ENCODE data around the gene SIDT1.

Gene SIDT1

GRCh38 chr3:113585720-113586119, 53.4 kb downstream of the SIDT1 start:
- H2AFZ ChIP-seq (ENCODE audit: low read depth, low read length): no peak overlapping the region
- H3K27me3 ChIP-seq (ENCODE audit: low read depth, low read length): no peaks in the 10 kb centered on the region; the same call in 1 of the 2 replicates
- no peaks in the 10 kb centered on the region for H3K79me2 ChIP-seq (ENCODE audit: low read length)
- H4K20me1 ChIP-seq (ENCODE audit: insufficient read depth, low read length): no peaks in the 10 kb centered on the region
- no peak overlapping the region for H3K27ac ChIP-seq (ENCODE audit: low read length)
- no peaks in the 10 kb centered on the region for H3K36me3 ChIP-seq (replicated peaks; ENCODE audit: low read depth, low read length)
- H3K4me2 ChIP-seq (ENCODE audit: low read length): no peak overlapping the region
- H3K9ac ChIP-seq (ENCODE audit: low read length): no peak overlapping the region
- no peak overlapping the region for H3K4me3 ChIP-seq (ENCODE audit: low read length)
- no peak for TF ChIP-seq CTCF (IDR thresholded peaks at IDR 0.05; ENCODE audit: low read depth, low read length)
- TF ChIP-seq EZH2phosphoT487 (IDR thresholded peaks at IDR 0.05; ENCODE audit: low read depth): no peak
- no peaks in the 10 kb centered on the region for H3K9me3 ChIP-seq (ENCODE audit: insufficient read depth, low read length)
- H3K4me1 ChIP-seq (ENCODE audit: low read length): no peaks in the 10 kb centered on the region

GRCh38 chr3:113588806-113589205, 56.5 kb downstream of the SIDT1 start:
- no peak overlapping the region for H2AFZ ChIP-seq (ENCODE audit: low read depth, low read length)
- no peaks in the 10 kb centered on the region for H3K9me3 ChIP-seq (ENCODE audit: insufficient read depth, low read length)
- H3K4me3 ChIP-seq (ENCODE audit: low read length): no peak overlapping the region
- TF ChIP-seq CTCF (IDR thresholded peaks at IDR 0.05; ENCODE audit: low read depth, low read length): no peak
- TF ChIP-seq EZH2phosphoT487 (IDR thresholded peaks at IDR 0.05; ENCODE audit: low read depth): no peak
- no peaks in the 10 kb centered on the region for H3K36me3 ChIP-seq (replicated peaks; ENCODE audit: low read depth, low read length)
- no peak overlapping the region for H3K27ac ChIP-seq (ENCODE audit: low read length)
- H3K4me2 ChIP-seq (ENCODE audit: low read length): no peak overlapping the region
- H3K4me1 ChIP-seq (ENCODE audit: low read length): no peaks in the 10 kb centered on the region
- H3K27me3 ChIP-seq (ENCODE audit: low read depth, low read length): no peaks in the 10 kb centered on the region; the same call in 1 of the 2 replicates
- H3K79me2 ChIP-seq (ENCODE audit: low read length): no peaks in the 10 kb centered on the region
- no peaks in the 10 kb centered on the region for H4K20me1 ChIP-seq (ENCODE audit: insufficient read depth, low read length)
- no peak overlapping the region for H3K9ac ChIP-seq (ENCODE audit: low read length)

GRCh38 chr3:113589971-113590370, 57.6 kb downstream of the SIDT1 start:
- H3K4me2 ChIP-seq (ENCODE audit: low read length): no peak overlapping the region
- H3K9ac ChIP-seq (ENCODE audit: low read length): no peak overlapping the region
- TF ChIP-seq CTCF (IDR thresholded peaks at IDR 0.05; ENCODE audit: low read depth, low read length) (no peak), EZH2phosphoT487 (IDR thresholded peaks at IDR 0.05; ENCODE audit: low read depth) (no peak)
- no peak overlapping the region for H3K4me3 ChIP-seq (ENCODE audit: low read length)
- H3K79me2 ChIP-seq (ENCODE audit: low read length): no peaks in the 10 kb centered on the region
- H3K4me1 ChIP-seq (ENCODE audit: low read length): no peaks in the 10 kb centered on the region
- no peaks in the 10 kb centered on the region for H3K36me3 ChIP-seq (replicated peaks; ENCODE audit: low read depth, low read length)
- no peaks in the 10 kb centered on the region for H4K20me1 ChIP-seq (ENCODE audit: insufficient read depth, low read length)
- H3K27ac ChIP-seq (ENCODE audit: low read length): no peak overlapping the region
- no peak overlapping the region for H2AFZ ChIP-seq (ENCODE audit: low read depth, low read length)
- no peaks in the 10 kb centered on the region; the same call in 1 of the 2 replicates for H3K27me3 ChIP-seq (ENCODE audit: low read depth, low read length)
- no peaks in the 10 kb centered on the region for H3K9me3 ChIP-seq (ENCODE audit: insufficient read depth, low read length)

GRCh38 chr3:113590983-113591382, 58.6 kb downstream of the SIDT1 start:
- Histone ChIP-seq H3K27ac (ENCODE audit: low read length) (no peak overlapping the region), H3K36me3 (replicated peaks; ENCODE audit: low read depth, low read length) (no peaks in the 10 kb centered on the region), H3K27me3 (ENCODE audit: low read depth, low read length) (no peaks in the 10 kb centered on the region), H3K9me3 (ENCODE audit: insufficient read depth, low read length) (no peaks in the 10 kb centered on the region), H2AFZ (ENCODE audit: low read depth, low read length) (no peak overlapping the region), H3K4me1 (ENCODE audit: low read length) (no peaks in the 10 kb centered on the region), H3K4me3 (ENCODE audit: low read length) (no peak overlapping the region), H3K9ac (ENCODE audit: low read length) (no peak overlapping the region), H3K79me2 (ENCODE audit: low read length) (no peaks in the 10 kb centered on the region), H3K4me2 (ENCODE audit: low read length) (no peak overlapping the region), H4K20me1 (ENCODE audit: insufficient read depth, low read length) (no peaks in the 10 kb centered on the region)
- TF ChIP-seq EZH2phosphoT487 (IDR thresholded peaks at IDR 0.05; ENCODE audit: low read depth) (no peak), CTCF (IDR thresholded peaks at IDR 0.05; ENCODE audit: low read depth, low read length) (no peak)
